IMR-90 (cell line): ENCODE results near the gene ZFR2. TPM values are rescaled to one million over a fixed set of nuclear protein-coding genes. Genes with fewer than 3 reads are reported as not detected.

ENCODE experiments used
- ATAC-seq: fragments of 200-7000 bp; cut with Tn5 transposase; 2 replicates; pipeline ENCODE4 v1.9.1; 2020; ENCODE audit warnings: low read depth, mild to moderate bottlenecking, moderate library complexity
- BruUV-seq: library from RNA; stranded (reverse); fragments of 400-500 nt; replicated peaks from 2 replicates; lab custom pipeline; 2021; lab: Mats Ljungman, UMichigan
- CTCF ChIA-PET: fragments of 300-600 bp; formaldehyde crosslinking; extraction: SDS; loops from one replicate; lab custom pipeline; 2021; ENCODE audit warnings: antibody characterized with exemption; lab: Yijun Ruan, JAX
- POLR2A ChIA-PET: fragments of 300-600 bp; sonication (Branson Sonifier 250); formaldehyde crosslinking; loops from one replicate; lab custom pipeline; 2022; ENCODE audit warnings: antibody characterized with exemption; ENCODE audit not compliant: unreplicated experiment; lab: Charles Lee
- DNase-seq: peaks from one replicate; pipeline ENCODE4 v3.0.0; 2013
- H2AFZ ChIP-seq: replicated peaks from 2 replicates; pipeline ENCODE3; 2013; ENCODE audit warnings: low read length, mild to moderate bottlenecking; ENCODE audit not compliant: poor library complexity
- H2AK5ac ChIP-seq: 2 replicates; pipeline ENCODE4 v1.6.1; 2013; ENCODE audit warnings: low read depth, low read length, inconsistent platforms
- H2AK9ac ChIP-seq: replicated peaks from 2 replicates; pipeline ENCODE3; 2013; ENCODE audit warnings: mild to moderate bottlenecking, low read depth, low read length, moderate library complexity; ENCODE audit not compliant: poor library complexity
- H2BK120ac ChIP-seq: 2 replicates; pipeline ENCODE4 v1.6.1; 2013; ENCODE audit warnings: low read depth, low read length, inconsistent platforms
- H2BK15ac ChIP-seq: 3 replicates; pipeline ENCODE4 v1.6.1; 2013; ENCODE audit warnings: low read depth, low read length, inconsistent platforms
- H2BK20ac ChIP-seq: 2 replicates; pipeline ENCODE4 v1.6.1; 2013; ENCODE audit warnings: low read depth, mild to moderate bottlenecking, inconsistent platforms, low read length, moderate library complexity
- H2BK5ac ChIP-seq: 2 replicates; pipeline ENCODE4 v1.6.1; 2013; ENCODE audit warnings: mild to moderate bottlenecking, low read depth, low read length, inconsistent platforms; ENCODE audit not compliant: poor library complexity, severe bottlenecking
- H3K14ac ChIP-seq: replicated peaks from 2 replicates; pipeline ENCODE4 v1.6.1; 2013; ENCODE audit warnings: low read depth, low read length, inconsistent platforms
- H3K18ac ChIP-seq: 2 replicates; pipeline ENCODE4 v1.6.1; 2013; ENCODE audit warnings: low read depth, low read length, control low read depth
- H3K23ac ChIP-seq: 2 replicates; pipeline ENCODE4 v1.6.1; 2013; ENCODE audit warnings: low read depth, low read length, inconsistent platforms
- H3K27ac ChIP-seq: 2 replicates; pipeline ENCODE4 v1.5.1; 2013; ENCODE audit warnings: mild to moderate bottlenecking, control low read depth, low read length; ENCODE audit not compliant: insufficient read depth
- H3K27me3 ChIP-seq: 2 replicates; pipeline ENCODE4 v1.6.1; 2013; ENCODE audit warnings: low read length; ENCODE audit not compliant: control insufficient read depth, insufficient read depth
- H3K36me3 ChIP-seq: 2 replicates; pipeline ENCODE4 v1.6.1; 2013; ENCODE audit warnings: low read length, mixed read lengths; ENCODE audit not compliant: control insufficient read depth, insufficient read depth
- H3K4ac ChIP-seq: 2 replicates; pipeline ENCODE4 v1.6.1; 2013; ENCODE audit warnings: low read depth, low read length, inconsistent platforms
- H3K4me1 ChIP-seq: 2 replicates; pipeline ENCODE4 v1.6.1; 2013; ENCODE audit warnings: low read length, mixed read lengths; ENCODE audit not compliant: control insufficient read depth, insufficient read depth
- H3K4me2 ChIP-seq: 2 replicates; pipeline ENCODE4 v1.6.1; 2013; ENCODE audit warnings: low read depth, mild to moderate bottlenecking, control low read depth, low read length, moderate library complexity
- H3K4me3 ChIP-seq: 2 replicates; pipeline ENCODE4 v1.5.1; 2013; ENCODE audit warnings: low read depth, mild to moderate bottlenecking, control low read depth, low read length, moderate library complexity; ENCODE audit not compliant: insufficient read depth
- H3K56ac ChIP-seq: 2 replicates; pipeline ENCODE4 v1.6.1; 2013; ENCODE audit warnings: low read length, inconsistent platforms; ENCODE audit not compliant: insufficient read depth; ENCODE audit errors: extremely low read depth
- H3K79me1 ChIP-seq, 2 experiments: 2 replicates each; pipeline ENCODE4 v1.6.1; 2013; ENCODE audit warnings: low read length in 2 of 2, inconsistent platforms in 1 of 2, low read depth in 1 of 2
- H3K9ac ChIP-seq: 2 replicates; pipeline ENCODE4 v1.6.1; 2013; ENCODE audit warnings: low read depth, low read length, control low read depth
- H3K9me1 ChIP-seq: 2 replicates; pipeline ENCODE4 v1.6.1; 2013; ENCODE audit warnings: low read length, inconsistent platforms; ENCODE audit not compliant: insufficient read depth
- H3K9me3 ChIP-seq: 2 replicates; pipeline ENCODE4 v1.6.1; 2013; ENCODE audit warnings: low read length; ENCODE audit not compliant: control insufficient read depth, insufficient read depth
- H4K20me1 ChIP-seq: 2 replicates; pipeline ENCODE4 v1.6.1; 2013; ENCODE audit warnings: low read length, inconsistent platforms; ENCODE audit not compliant: insufficient read depth
- H4K5ac ChIP-seq: 2 replicates; pipeline ENCODE4 v1.6.1; 2013; ENCODE audit warnings: mild to moderate bottlenecking, low read depth, low read length, control low read depth
- H4K8ac ChIP-seq, 2 experiments: 2 replicates each; pipeline ENCODE4 v1.6.1; 2013; ENCODE audit warnings: low read depth in 2 of 2, low read length in 2 of 2, control low read depth in 1 of 2, inconsistent platforms in 1 of 2
- H4K91ac ChIP-seq: 2 replicates; pipeline ENCODE4 v1.6.1; 2013; ENCODE audit warnings: low read depth, low read length, inconsistent platforms; ENCODE audit not compliant: insufficient read depth
- BHLHE40 ChIP-seq: fragments of 150-350 bp; IDR thresholded peaks from 2 replicates; pipeline ENCODE4 v1.6.1; 2016; ENCODE audit warnings: mild to moderate bottlenecking, low read depth, low read length
- CEBPB ChIP-seq: IDR thresholded peaks from 2 replicates; pipeline ENCODE4 v1.6.1; 2012; ENCODE audit warnings: low read depth, low read length, improper control_type of control experiment
- CHD1 ChIP-seq: IDR thresholded peaks from 2 replicates; pipeline ENCODE4 v1.6.1; 2012; ENCODE audit warnings: low read depth, low read length, improper control_type of control experiment
- CTCF ChIP-seq: conservative IDR thresholded peaks from 2 replicates; pipeline ENCODE4 v1.5.1; 2012; ENCODE audit warnings: mild to moderate bottlenecking, low read depth, low read length, improper control_type of control experiment
- ELK1 ChIP-seq: fragments of 150-350 bp; IDR thresholded peaks from 2 replicates; pipeline ENCODE4 v1.6.1; 2016; ENCODE audit warnings: low read depth, mild to moderate bottlenecking, low read length, moderate library complexity, borderline replicate concordance
- FOS ChIP-seq: fragments of 150-350 bp; IDR thresholded peaks from 2 replicates; pipeline ENCODE4 v1.6.1; 2016; ENCODE audit warnings: low read depth, low read length
- MAFK ChIP-seq: IDR thresholded peaks from 2 replicates; pipeline ENCODE4 v1.6.1; 2012; ENCODE audit warnings: low read depth, low read length, improper control_type of control experiment
- MAZ ChIP-seq: IDR thresholded peaks from 2 replicates; pipeline ENCODE4 v1.6.1; 2012; ENCODE audit warnings: low read depth, mild to moderate bottlenecking, low read length, improper control_type of control experiment, moderate library complexity, borderline replicate concordance
- MXI1 ChIP-seq: IDR thresholded peaks from 2 replicates; pipeline ENCODE4 v1.6.1; 2012; ENCODE audit warnings: low read depth, mild to moderate bottlenecking, low read length, moderate library complexity, borderline replicate concordance
- NFE2L2 ChIP-seq: fragments of 150-350 bp; IDR thresholded peaks from 2 replicates; pipeline ENCODE4 v1.6.1; 2016; ENCODE audit warnings: low read depth, mild to moderate bottlenecking, low read length
- POLR2A ChIP-seq: IDR thresholded peaks from 2 replicates; pipeline ENCODE4 v1.6.1; 2012; ENCODE audit warnings: mild to moderate bottlenecking, low read depth, low read length
- RAD21 ChIP-seq: IDR thresholded peaks from 2 replicates; pipeline ENCODE4 v1.6.1; 2012; ENCODE audit warnings: low read length, improper control_type of control experiment
- RCOR1 ChIP-seq: IDR thresholded peaks from 2 replicates; pipeline ENCODE4 v1.6.1; 2012; ENCODE audit warnings: mild to moderate bottlenecking, low read length, improper control_type of control experiment; ENCODE audit not compliant: insufficient replicate concordance
- RFX5 ChIP-seq: IDR thresholded peaks from 2 replicates; pipeline ENCODE4 v1.8.0; 2012; ENCODE audit warnings: low read depth, mild to moderate bottlenecking, low read length, moderate library complexity
- SMC3 ChIP-seq: fragments of 150-350 bp; IDR thresholded peaks from 2 replicates; pipeline ENCODE4 v1.6.1; 2016; ENCODE audit warnings: low read depth, mild to moderate bottlenecking, antibody characterized with exemption, low read length, moderate library complexity
- USF2 ChIP-seq: fragments of 150-350 bp; IDR thresholded peaks from 2 replicates; pipeline ENCODE4 v1.6.1; 2017; ENCODE audit warnings: mild to moderate bottlenecking, antibody characterized with exemption, low read length, low read depth
- WGBS, 2 experiments: methylation state at CpG; one replicate each; pipeline versions ENCODE4 v1.1.5 to v1.1.7; 2013; ENCODE audit warnings: missing lambda C conversion rate in 2 of 2; ENCODE audit not compliant: insufficient read length in 1 of 2; ENCODE audit errors: extremely low coverage in 2 of 2; 5-methylcytosine and 5-hydroxymethylcytosine counted together
- dilution Hi-C: fragments of 300-500 bp; cut with HindIII; formaldehyde crosslinking; loops from one replicate; pipeline ENCODE4 v1.14.3; 2018; ENCODE audit warnings: low sequenced_read_pairs; ENCODE audit not compliant: unreplicated experiment
- in situ Hi-C: fragments of 300-500 bp; cut with MboI; formaldehyde crosslinking; loops from 3 replicates; pipeline ENCODE4 v1.14.3; 2019; ENCODE audit warnings: low sequenced_read_pairs, inconsistent platforms, mixed read lengths
- intact Hi-C: fragments of 100-400 bp; cut with micrococcal nuclease; formaldehyde crosslinking; loops from 2 replicates; pipeline ENCODE4 v1.10.0; 2022
- polyA plus RNA-seq, 3 experiments: library from polyadenylated mRNA; depleted of rRNA; stranded (reverse); fragments of >200 nt; gene quantifications; 2 replicates each; pipeline ENCODE4 v1.2.3, GENCODE V29; 2012; ENCODE audit warnings: low replicate concordance in 1 of 3
- total RNA-seq: library from RNA; depleted of rRNA; stranded (reverse); fragments of >200 nt; gene quantifications from 2 replicates; pipeline ENCODE4 v1.2.3, GENCODE V29; 2012

The ZFR2 gene
- total and polyA plus RNA-seq, 2 of the 4 experiments (the other 2 are of a cell fraction): 0.19 TPM; not detected in 1

- no peak overlapping the region for H2BK5ac ChIP-seq
- H2BK20ac ChIP-seq: no peak overlapping the region
- H2AFZ ChIP-seq: no peak overlapping the region
- no peak overlapping the region for H3K9ac ChIP-seq
- H3K23ac ChIP-seq: no peak overlapping the region
- no peak for DNase-seq
- no peaks in the 10 kb centered on the region for H3K9me1 ChIP-seq
- H4K91ac ChIP-seq: no peak overlapping the region
- H3K18ac ChIP-seq: no peak overlapping the region
- no peak overlapping the region for H2BK15ac ChIP-seq
- intact Hi-C loops (no loop called here), dilution Hi-C loops (no loop called here), in situ Hi-C loops (no loop called here)
- peaks cover 20% of the 10 kb centered on the region for H3K27me3 ChIP-seq
- TF ChIP-seq RAD21 (no peak), NFE2L2 (no peak), FOS (no peak), SMC3 (no peak), RCOR1 (no peak), USF2 (no peak), MAZ (no peak), MAFK (no peak), CEBPB (no peak), POLR2A (no peak), MXI1 (no peak), RFX5 (no peak), BHLHE40 (no peak), CHD1 (no peak), CTCF (no peak), ELK1 (no peak)
- no peaks in the 10 kb centered on the region for H3K4me1 ChIP-seq
- H3K27ac ChIP-seq: no peak overlapping the region
- H3K4ac ChIP-seq: no peak overlapping the region
- ChIA-PET POLR2A (no interaction called here), CTCF (interaction anchor here (1.0 kb wide), 1 partner anchor 11 kb away, joined by 3 read pairs; no protein-coding TSS in a partner anchor)
- peaks cover 10% of the 10 kb centered on the region for H3K9me3 ChIP-seq
- no peak overlapping the region for H3K56ac ChIP-seq
- no peak overlapping the region for H3K14ac ChIP-seq
- H4K20me1 ChIP-seq: no peaks in the 10 kb centered on the region; the same call in 1 of the 2 replicates
- H3K36me3 ChIP-seq: no peaks in the 10 kb centered on the region
- H3K4me2 ChIP-seq: no peak overlapping the region
- no peak overlapping the region for H3K4me3 ChIP-seq
- H2BK120ac ChIP-seq: no peak overlapping the region
- no peaks in the 10 kb centered on the region for H3K79me1 ChIP-seq
- H4K8ac ChIP-seq: no peak overlapping the region
- WGBS, 2 experiments: 40% methylated on average over 1 of the region's 13 CpGs; no CpG with 5 or more reads in 1 of the 2 experiments
- ATAC-seq: no peak
- no TSS peak for BruUV-seq
- H4K5ac ChIP-seq: no peak overlapping the region
- H2AK5ac ChIP-seq: no peak overlapping the region
- no peak overlapping the region for H2AK9ac ChIP-seq
Observed at GRCh38 chr19:3839941-3840340, 28.9 kb downstream of the ZFR2 start.
